ENCODE data around the gene PPRC1.
A peak's percentile ranks its signal among the peaks of the same experiment; 100 is the strongest.

Gene PPRC1

GRCh38 chr10:102132563-102133372 is at the start of gene PPRC1:
Gene PPRC1 (plus strand): TSS chr10:102133040. CDS start chr10:102133069, 29 bp downstream.
- peak; percentile 97 for DNase-seq

GRCh38 chr10:102083541-102083940 is 49.3 kb upstream of the PPRC1 start:
- DNase-seq, result no peak

- DNase-seq, result no peak
These were observed 47.5 kb upstream of the PPRC1 start for GRCh38 chr10:102085336-102085735.

- DNase-seq, result no peak
These were observed 46.6 kb upstream of the PPRC1 start for GRCh38 chr10:102086196-102086595.

GRCh38 chr10:102090772-102091171 is 42.1 kb upstream of the PPRC1 start:
- DNase-seq, result no peak

GRCh38 chr10:102096449-102096848 is 36.4 kb upstream of the PPRC1 start:
- DNase-seq, result no peak

- no peak for DNase-seq
These were observed 31.7 kb upstream of the PPRC1 start for GRCh38 chr10:102101152-102101551.

- no peak for DNase-seq
These were observed 30.4 kb upstream of the PPRC1 start for GRCh38 chr10:102102421-102102820.

- DNase-seq, result no peak
These were observed 25.8 kb upstream of the PPRC1 start for GRCh38 chr10:102106998-102107397.

- no peak for DNase-seq
These were observed 23.4 kb upstream of the PPRC1 start for GRCh38 chr10:102109166-102110116.

- no peak for DNase-seq
These were observed 21.6 kb upstream of the PPRC1 start for GRCh38 chr10:102111276-102111675.

- DNase-seq, result no peak
These were observed 20.5 kb upstream of the PPRC1 start for GRCh38 chr10:102112210-102112817.

- no peak for DNase-seq
These were observed 19.4 kb upstream of the PPRC1 start for GRCh38 chr10:102113261-102113955.

- no peak for DNase-seq
These were observed 18.6 kb upstream of the PPRC1 start for GRCh38 chr10:102113956-102114857.

- peak; percentile 82 for DNase-seq
These were observed 17.8 kb upstream of the PPRC1 start for GRCh38 chr10:102114861-102115618.

GRCh38 chr10:102115775-102116174 is 17.1 kb upstream of the PPRC1 start:
- peak; percentile 33 for DNase-seq

- DNase-seq, result no peak
These were observed 16.2 kb upstream of the PPRC1 start for GRCh38 chr10:102116656-102117055.

GRCh38 chr10:102117391-102118159 is 15.3 kb upstream of the PPRC1 start:
- DNase-seq, result peak; percentile 67

- DNase-seq, result peak; percentile 16
These were observed 14.0 kb upstream of the PPRC1 start for GRCh38 chr10:102118867-102119266.

Measured in CD4-positive, alpha-beta T cell treated with Interleukin-12 subunit alpha and Interleukin-12 subunit beta, for 1 hour (primary cell).